PC-9 (cell line): Measurements from ENCODE around the gene GLO1.

Experiments used
- CTCF ChIP-seq: fragments of 200-600 bp; sonication (generic); conservative IDR thresholded peaks from 2 replicates; pipeline ENCODE4 v1.6.1; 2017; ENCODE audit warnings: mixed run types, antibody characterized with exemption, mild to moderate bottlenecking, moderate library complexity
- EZH2 ChIP-seq: fragments of 200-600 bp; sonication (generic); IDR thresholded peaks from 2 replicates; pipeline ENCODE4 v1.8.0; 2017; ENCODE audit warnings: antibody characterized with exemption, low read depth

GRCh38 chr6:38638941-38639497 lies 63.9 kb downstream of the GLO1 start:
- no peak for TF ChIP-seq CTCF
- no peak for TF ChIP-seq EZH2
